ENCODE results near the gene RAB29. TPM values are rescaled to one million over a fixed set of nuclear protein-coding genes. Genes with fewer than 3 reads are reported as not detected.
A peak's percentile ranks its signal among the peaks of the same experiment; 100 is the strongest.

RAB29 gene
- total and polyA plus RNA-seq, 11 donors: 6.5 to 26.0 (median 15.1) TPM

GRCh38 chr1:205792481-205792881 is 17.2 kb upstream of the RAB29 start:
- no peak for ATAC-seq
- 62 to 72% (median 65%) methylated on average over 8 of the region's 8 CpGs for WGBS, 4 donors
- Histone ChIP-seq H3K4me3 (no peak overlapping the region), H3K27me3 (no peaks in the 10 kb centered on the region), H3K27ac (peak overlapping the region in 3 of 12 donors; percentile 2 to 22 (median 13)), H3K9me3 (no peaks in the 10 kb centered on the region), H3K4me1 (peaks cover 0 to 19% (median 1%) of the 10 kb centered on the region in 12 donors), H3K36me3 (peaks cover 0 to 89% (median 77%) of the 10 kb centered on the region in 9 donors)
- intact Hi-C loops (cut with DNase I): loop anchor here (2.0 to 10.0 kb wide), 7 partner anchors 115 to 315 kb away; no protein-coding TSS in a partner anchor
- DNase-seq: no peak
- TF ChIP-seq POLR2A (IDR thresholded peaks at IDR 0.05): no peak
- no peak for TF ChIP-seq CTCF (IDR thresholded peaks at IDR 0.05)

- no peaks in the 10 kb centered on the region for H3K9me3 ChIP-seq
- no peaks in the 10 kb centered on the region for H3K27me3 ChIP-seq
- peak in 3 of 5 donors; percentile 60 to 69 (median 61) for DNase-seq
- no peak overlapping the region for H3K4me3 ChIP-seq
- TF ChIP-seq CTCF (IDR thresholded peaks at IDR 0.05) (peak; percentile 49 to 82 (median 74)), POLR2A (IDR thresholded peaks at IDR 0.05) (no peak)
- WGBS, 4 donors: 39 to 60% (median 47%) methylated on average over 3 to 5 of the region's 5 CpGs
- peaks cover 0 to 81% (median 69%) of the 10 kb centered on the region in 9 donors for H3K36me3 ChIP-seq
- intact Hi-C loops (cut with DNase I): loop anchor here (1.0 to 10.0 kb wide), 9 partner anchors 116 to 316 kb away; no protein-coding TSS in a partner anchor
- peak; percentile 55 to 71 (median 62) for ATAC-seq
- H3K27ac ChIP-seq: peak overlapping the region in 4 of 12 donors; percentile 1 to 25 (median 10)
- H3K4me1 ChIP-seq: peaks cover 0 to 23% (median 1%) of the 10 kb centered on the region in 12 donors
Measured at GRCh38 chr1:205791568-205792180, 16.4 kb upstream of the RAB29 start.

GRCh38 chr1:205787287-205787916 is 12.1 kb upstream of the RAB29 start:
- no peak for TF ChIP-seq CTCF (IDR thresholded peaks at IDR 0.05)
- no peak for TF ChIP-seq POLR2A (IDR thresholded peaks at IDR 0.05)
- Histone ChIP-seq H3K27me3 (no peaks in the 10 kb centered on the region), H3K9me3 (no peaks in the 10 kb centered on the region), H3K4me3 (no peak overlapping the region), H3K4me1 (peaks cover 0 to 45% (median 10%) of the 10 kb centered on the region in 12 donors), H3K27ac (peak overlapping the region; percentile 35 to 82 (median 72)), H3K36me3 (peaks cover 0 to 38% (median 26%) of the 10 kb centered on the region in 9 donors)
- DNase-seq: no peak
- intact Hi-C loops (cut with DNase I): loop anchor here in 1 of 10 donors (5.0 kb wide), 1 partner anchor 190 kb away; no protein-coding TSS in a partner anchor
- 43 to 48% (median 45%) methylated on average over 10 of the region's 10 CpGs for WGBS, 4 donors
- peak; percentile 18 to 48 (median 28) for ATAC-seq

- Histone ChIP-seq H3K4me3 (no peak overlapping the region), H3K36me3 (peaks cover 0 to 30% (median 18%) of the 10 kb centered on the region in 9 donors), H3K9me3 (no peaks in the 10 kb centered on the region), H3K27me3 (no peaks in the 10 kb centered on the region), H3K4me1 (peaks cover 0 to 39% (median 10%) of the 10 kb centered on the region in 12 donors), H3K27ac (peak overlapping the region; percentile 35 to 82 (median 72))
- no peak for TF ChIP-seq POLR2A (IDR thresholded peaks at IDR 0.05)
- TF ChIP-seq CTCF (IDR thresholded peaks at IDR 0.05): no peak
- ATAC-seq: peak; percentile 24 to 29 (median 26)
- DNase-seq: no peak
- intact Hi-C loops (cut with DNase I): loop anchor here in 1 of 10 donors (5.0 kb wide), 1 partner anchor 191 kb away; no protein-coding TSS in a partner anchor
- 39 to 46% (median 44%) methylated on average over 4 of the region's 4 CpGs for WGBS, 4 donors
Measured at GRCh38 chr1:205786601-205787000, 11.3 kb upstream of the RAB29 start.

All from heart left ventricle (tissue), 16 donors.